Activated naive CD4-positive, alpha-beta T cell treated with anti-CD3 and anti-CD28 coated beads, Interleukin-2, amount 50 U/mL, for 24 hours (primary cell): ENCODE results near the gene GAS2L2.
A peak's percentile ranks its signal among the peaks of the same experiment; 100 is the strongest.

Source experiments
- H3K27ac Mint-ChIP-seq: one replicate; pipeline ENCODE4 v1.8.0; 2021; ENCODE audit warnings: mild to moderate bottlenecking, mixed read lengths
- H3K27me3 Mint-ChIP-seq: one replicate; pipeline ENCODE4 v1.8.0; 2021; ENCODE audit warnings: mixed read lengths
- H3K36me3 Mint-ChIP-seq: one replicate; pipeline ENCODE4 v1.8.0; 2021; ENCODE audit warnings: mixed read lengths
- H3K4me1 Mint-ChIP-seq: one replicate; pipeline ENCODE4 v1.8.0; 2021; ENCODE audit warnings: mixed read lengths
- H3K4me3 Mint-ChIP-seq: one replicate; pipeline ENCODE4 v1.8.0; 2021; ENCODE audit warnings: mild to moderate bottlenecking, mixed read lengths
- H3K9me3 Mint-ChIP-seq: one replicate; pipeline ENCODE4 v1.8.0; 2021; ENCODE audit warnings: mixed read lengths

The GAS2L2 gene

GRCh38 chr17:35742896-35743477 lies 10.1 kb downstream of the GAS2L2 start:
- H3K27me3 Mint-ChIP-seq: peaks cover 13% of the 10 kb centered on the region

GRCh38 chr17:35742496-35742895 lies 10.5 kb downstream of the GAS2L2 start:
- no peak overlapping the region for H3K4me3 Mint-ChIP-seq

More at GRCh38 chr17:35742896-35743477, 10.1 kb downstream of the GAS2L2 start:
- Mint-ChIP-seq H3K4me1 (peaks cover 13% of the 10 kb centered on the region), H3K4me3 (no peak overlapping the region), H3K9me3 (no peaks in the 10 kb centered on the region), H3K36me3 (no peaks in the 10 kb centered on the region), H3K27ac (no peak overlapping the region)

GRCh38 chr17:35740997-35741931 lies 11.8 kb downstream of the GAS2L2 start:
- peaks cover 13% of the 10 kb centered on the region for H3K27me3 Mint-ChIP-seq

More at GRCh38 chr17:35742496-35742895, 10.5 kb downstream of the GAS2L2 start:
- Mint-ChIP-seq H3K27ac (no peak overlapping the region), H3K27me3 (peaks cover 13% of the 10 kb centered on the region), H3K9me3 (no peaks in the 10 kb centered on the region), H3K4me1 (peaks cover 13% of the 10 kb centered on the region), H3K36me3 (no peaks in the 10 kb centered on the region)

GRCh38 chr17:35740216-35740615 lies 12.8 kb downstream of the GAS2L2 start:
- Mint-ChIP-seq H3K4me1 (peaks cover 13% of the 10 kb centered on the region), H3K27ac (no peak overlapping the region), H3K9me3 (no peaks in the 10 kb centered on the region), H3K36me3 (no peaks in the 10 kb centered on the region), H3K27me3 (peaks cover 13% of the 10 kb centered on the region), H3K4me3 (no peak overlapping the region)

More at GRCh38 chr17:35740997-35741931, 11.8 kb downstream of the GAS2L2 start:
- Mint-ChIP-seq H3K4me1 (peaks cover 13% of the 10 kb centered on the region), H3K36me3 (no peaks in the 10 kb centered on the region), H3K9me3 (no peaks in the 10 kb centered on the region), H3K27ac (no peak overlapping the region), H3K4me3 (peak overlapping the region; percentile 63)

- Mint-ChIP-seq H3K4me1 (peaks cover 13% of the 10 kb centered on the region), H3K9me3 (no peaks in the 10 kb centered on the region), H3K4me3 (no peak overlapping the region), H3K36me3 (no peaks in the 10 kb centered on the region), H3K27ac (no peak overlapping the region), H3K27me3 (peaks cover 8% of the 10 kb centered on the region)
Measured at GRCh38 chr17:35738519-35739133, 14.4 kb downstream of the GAS2L2 start.

- Mint-ChIP-seq H3K4me1 (peaks cover 11% of the 10 kb centered on the region), H3K27ac (no peak overlapping the region), H3K9me3 (no peaks in the 10 kb centered on the region), H3K4me3 (no peak overlapping the region), H3K36me3 (no peaks in the 10 kb centered on the region), H3K27me3 (peaks cover 1% of the 10 kb centered on the region)
Measured at GRCh38 chr17:35736236-35736635, 16.8 kb downstream of the GAS2L2 start.

- H3K9me3 Mint-ChIP-seq: no peaks in the 10 kb centered on the region
- no peak overlapping the region for H3K4me3 Mint-ChIP-seq
- H3K36me3 Mint-ChIP-seq: no peaks in the 10 kb centered on the region
- H3K27ac Mint-ChIP-seq: no peak overlapping the region
- H3K27me3 Mint-ChIP-seq: no peaks in the 10 kb centered on the region
- H3K4me1 Mint-ChIP-seq: peaks cover 18% of the 10 kb centered on the region
Measured at GRCh38 chr17:35735036-35735805, 17.8 kb downstream of the GAS2L2 start.

GRCh38 chr17:35734396-35734795 lies 18.6 kb downstream of the GAS2L2 start:
- Mint-ChIP-seq H3K4me3 (no peak overlapping the region), H3K9me3 (no peaks in the 10 kb centered on the region), H3K27ac (no peak overlapping the region), H3K4me1 (peaks cover 21% of the 10 kb centered on the region), H3K36me3 (no peaks in the 10 kb centered on the region), H3K27me3 (no peaks in the 10 kb centered on the region)

GRCh38 chr17:35733366-35733765 lies 19.7 kb downstream of the GAS2L2 start:
- H3K27ac Mint-ChIP-seq: no peak overlapping the region
- H3K9me3 Mint-ChIP-seq: no peaks in the 10 kb centered on the region
- H3K36me3 Mint-ChIP-seq: no peaks in the 10 kb centered on the region
- H3K4me1 Mint-ChIP-seq: peaks cover 21% of the 10 kb centered on the region
- H3K4me3 Mint-ChIP-seq: no peak overlapping the region
- H3K27me3 Mint-ChIP-seq: no peaks in the 10 kb centered on the region

- no peaks in the 10 kb centered on the region for H3K9me3 Mint-ChIP-seq
- peak overlapping the region; percentile 83 for H3K4me3 Mint-ChIP-seq
- no peak overlapping the region for H3K27ac Mint-ChIP-seq
- H3K27me3 Mint-ChIP-seq: no peaks in the 10 kb centered on the region
- peaks cover 21% of the 10 kb centered on the region for H3K4me1 Mint-ChIP-seq
- H3K36me3 Mint-ChIP-seq: no peaks in the 10 kb centered on the region
Measured at GRCh38 chr17:35732806-35733136, 20.3 kb downstream of the GAS2L2 start.

- no peaks in the 10 kb centered on the region for H3K36me3 Mint-ChIP-seq
- H3K4me1 Mint-ChIP-seq: peaks cover 21% of the 10 kb centered on the region
- no peak overlapping the region for H3K27ac Mint-ChIP-seq
- peak overlapping the region; percentile 83 for H3K4me3 Mint-ChIP-seq
- no peaks in the 10 kb centered on the region for H3K9me3 Mint-ChIP-seq
- no peaks in the 10 kb centered on the region for H3K27me3 Mint-ChIP-seq
Measured at GRCh38 chr17:35731917-35732805, 20.9 kb downstream of the GAS2L2 start.

GRCh38 chr17:35731239-35731916 lies 21.7 kb downstream of the GAS2L2 start, which contains the start of gene RASL10B:
TSS of gene RASL10B (plus strand) at chr17:35731639. CDS start at chr17:35735185, 3,546 bp downstream.
- Mint-ChIP-seq H3K4me3 (peak within 1 kb of the TSS; percentile 85), H3K9me3 (no peaks in the 10 kb centered on the region), H3K27me3 (no peaks in the 10 kb centered on the region), H3K36me3 (no peaks in the 10 kb centered on the region), H3K4me1 (peaks cover 21% of the 10 kb centered on the region), H3K27ac (no peak within 1 kb of the TSS)

- H3K27me3 Mint-ChIP-seq: no peaks in the 10 kb centered on the region
- no peaks in the 10 kb centered on the region for H3K9me3 Mint-ChIP-seq
- no peak overlapping the region for H3K27ac Mint-ChIP-seq
- peak overlapping the region; percentile 85 for H3K4me3 Mint-ChIP-seq
- peaks cover 21% of the 10 kb centered on the region for H3K4me1 Mint-ChIP-seq
- H3K36me3 Mint-ChIP-seq: no peaks in the 10 kb centered on the region
Measured at GRCh38 chr17:35730400-35731005, 22.5 kb downstream of the GAS2L2 start.

- H3K27me3 Mint-ChIP-seq: no peaks in the 10 kb centered on the region
- no peaks in the 10 kb centered on the region for H3K36me3 Mint-ChIP-seq
- H3K4me3 Mint-ChIP-seq: peak overlapping the region; percentile 20
- H3K27ac Mint-ChIP-seq: no peak overlapping the region
- H3K4me1 Mint-ChIP-seq: peaks cover 21% of the 10 kb centered on the region
- no peaks in the 10 kb centered on the region for H3K9me3 Mint-ChIP-seq
Measured at GRCh38 chr17:35729405-35729833, 23.6 kb downstream of the GAS2L2 start.
